ENCODE data around the gene DTNB.

The DTNB gene

GRCh38 chr2:25430556-25430955 is 242.8 kb downstream of the DTNB start:
- TF ChIP-seq PAX5 (IDR thresholded peaks at IDR 0.05; ENCODE audit: insufficient read depth, low read length, severe bottlenecking) (no peak), POLR2AphosphoS5 (IDR thresholded peaks at IDR 0.05; ENCODE audit: low read depth, low read length) (no peak), POLR2A (IDR thresholded peaks at IDR 0.05; ENCODE audit: low read depth, low read length) (no peak), POU2F2 (IDR thresholded peaks at IDR 0.05; ENCODE audit: low read depth, low read length) (no peak), TAF1 (IDR thresholded peaks at IDR 0.05; ENCODE audit: low read depth, low read length) (no peak), SPI1 (IDR thresholded peaks at IDR 0.05; ENCODE audit: low read depth, low read length) (no peak)
- FAIRE-seq (peak; percentile 47), DNase-seq (ENCODE audit: insufficient read length, low spot score) (no peak)

GRCh38 chr2:25426326-25426725 is 247.1 kb downstream of the DTNB start:
- TF ChIP-seq SPI1 (IDR thresholded peaks at IDR 0.05; ENCODE audit: low read depth, low read length) (no peak), TAF1 (IDR thresholded peaks at IDR 0.05; ENCODE audit: low read depth, low read length) (no peak), PAX5 (IDR thresholded peaks at IDR 0.05; ENCODE audit: insufficient read depth, low read length, severe bottlenecking) (no peak), POLR2AphosphoS5 (IDR thresholded peaks at IDR 0.05; ENCODE audit: low read depth, low read length) (no peak), POLR2A (IDR thresholded peaks at IDR 0.05; ENCODE audit: low read depth, low read length) (no peak)
- FAIRE-seq: no peak
- no peak for DNase-seq (ENCODE audit: insufficient read length, low spot score)

DNA sequence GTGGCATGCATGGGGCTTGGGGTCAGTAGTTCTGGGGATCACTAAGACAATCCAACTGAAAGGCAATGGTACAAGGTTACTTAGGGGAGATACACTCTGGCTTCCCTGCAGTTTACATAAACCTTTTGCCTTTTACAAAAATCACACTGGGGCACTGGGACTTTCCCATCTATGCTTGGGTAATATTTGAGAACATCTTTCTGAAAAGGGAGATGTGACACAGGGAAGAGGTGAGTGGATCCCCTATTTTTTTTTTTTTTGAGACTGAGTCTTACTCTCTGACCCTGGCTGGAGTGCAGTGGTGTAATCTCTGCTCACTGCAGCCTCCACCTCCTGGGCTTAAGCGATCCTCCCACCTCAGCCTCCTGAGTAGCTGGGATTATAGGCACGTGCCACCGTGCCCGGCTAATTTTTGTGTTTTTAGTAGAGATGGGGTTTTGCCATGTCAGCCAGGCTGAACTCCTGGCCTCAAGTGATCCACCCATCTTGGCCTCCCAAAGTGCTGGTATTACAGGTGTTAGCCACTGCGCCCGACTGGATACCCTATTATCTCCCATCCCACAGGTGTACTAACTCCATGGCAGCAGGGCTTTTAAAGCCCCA is 248.8 kb downstream of the DTNB start:
- TF ChIP-seq PAX5 (IDR thresholded peaks at IDR 0.05; ENCODE audit: insufficient read depth, low read length, severe bottlenecking) (no peak), POU2F2 (IDR thresholded peaks at IDR 0.05; ENCODE audit: low read depth, low read length) (no peak; the same call in 1 of the 2 replicates), POLR2AphosphoS5 (IDR thresholded peaks at IDR 0.05; ENCODE audit: low read depth, low read length) (no peak), TAF1 (IDR thresholded peaks at IDR 0.05; ENCODE audit: low read depth, low read length) (no peak), POLR2A (IDR thresholded peaks at IDR 0.05; ENCODE audit: low read depth, low read length) (no peak), SPI1 (IDR thresholded peaks at IDR 0.05; ENCODE audit: low read depth, low read length) (no peak)
- no peak for DNase-seq (ENCODE audit: insufficient read length, low spot score)
- peak; percentile 77 for FAIRE-seq

GRCh38 chr2:25421820-25422411 is 251.5 kb downstream of the DTNB start:
- TF ChIP-seq SPI1 (IDR thresholded peaks at IDR 0.05; ENCODE audit: low read depth, low read length) (no peak), PAX5 (IDR thresholded peaks at IDR 0.05; ENCODE audit: insufficient read depth, low read length, severe bottlenecking) (no peak), TAF1 (IDR thresholded peaks at IDR 0.05; ENCODE audit: low read depth, low read length) (peak; percentile 51; the same call in 1 of the 2 replicates), POU2F2 (IDR thresholded peaks at IDR 0.05; ENCODE audit: low read depth, low read length) (peak; percentile 58; the same call in 1 of the 2 replicates)
- DNase-seq (ENCODE audit: insufficient read length, low spot score) (no peak), FAIRE-seq (peak; percentile 79)

- no peak for FAIRE-seq
- TF ChIP-seq POLR2A (IDR thresholded peaks at IDR 0.05; ENCODE audit: low read depth, low read length) (peak; percentile 79), SPI1 (IDR thresholded peaks at IDR 0.05; ENCODE audit: low read depth, low read length) (peak; percentile 73), POU2F2 (IDR thresholded peaks at IDR 0.05; ENCODE audit: low read depth, low read length) (no peak), POLR2AphosphoS5 (IDR thresholded peaks at IDR 0.05; ENCODE audit: low read depth, low read length) (no peak)
- DNase-seq (ENCODE audit: insufficient read length, low spot score): no peak
Observed at GRCh38 chr2:25421289-25421688, 252.1 kb downstream of the DTNB start.

GRCh38 chr2:25420820-25421237 is 252.5 kb downstream of the DTNB start:
- TF ChIP-seq POLR2A (IDR thresholded peaks at IDR 0.05; ENCODE audit: low read depth, low read length): peak; percentile 96
- TF ChIP-seq SPI1 (IDR thresholded peaks at IDR 0.05; ENCODE audit: low read depth, low read length): peak; percentile 98
- TF ChIP-seq POLR2AphosphoS5 (IDR thresholded peaks at IDR 0.05; ENCODE audit: low read depth, low read length): peak; percentile 68
- no peak for TF ChIP-seq PAX5 (IDR thresholded peaks at IDR 0.05; ENCODE audit: insufficient read depth, low read length, severe bottlenecking)
- TF ChIP-seq TAF1 (IDR thresholded peaks at IDR 0.05; ENCODE audit: low read depth, low read length): no peak; the same call in none of the 2 replicates
- peak; percentile 92; the same call in 1 of the 2 replicates for TF ChIP-seq POU2F2 (IDR thresholded peaks at IDR 0.05; ENCODE audit: low read depth, low read length)
- FAIRE-seq (peak; percentile 92), DNase-seq (ENCODE audit: insufficient read length, low spot score) (no peak)

DNA sequence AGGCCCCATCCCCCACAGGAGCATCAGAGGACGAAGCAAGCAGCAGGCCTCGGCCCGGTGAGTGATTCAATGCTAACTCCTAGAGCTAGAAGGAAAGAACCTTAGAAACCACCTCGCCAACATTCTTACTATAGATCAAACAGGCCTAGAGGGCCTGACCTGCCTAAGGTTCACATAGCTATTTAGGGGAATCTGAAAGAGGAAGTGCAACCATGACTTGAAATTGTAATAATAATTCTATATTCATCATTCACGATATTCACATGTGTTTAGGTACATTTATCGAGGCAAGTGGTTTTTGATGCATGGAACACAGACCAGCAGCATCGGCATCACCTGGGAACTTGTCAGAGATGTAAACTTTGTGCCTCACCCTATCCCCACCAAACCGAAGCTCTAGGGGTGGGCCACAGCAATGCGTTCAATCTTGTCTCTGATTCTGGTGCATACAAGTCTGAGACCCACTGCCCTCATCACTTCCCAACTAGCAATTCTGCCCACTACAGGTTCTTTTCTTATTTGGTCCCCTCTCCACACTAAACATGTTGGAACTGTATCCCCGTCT is 253.6 kb downstream of the DTNB start:
- TF ChIP-seq PAX5 (IDR thresholded peaks at IDR 0.05; ENCODE audit: insufficient read depth, low read length, severe bottlenecking): peak; percentile 23
- TF ChIP-seq POU2F2 (IDR thresholded peaks at IDR 0.05; ENCODE audit: low read depth, low read length): peak; percentile 89
- peak; percentile 81 for TF ChIP-seq POLR2A (IDR thresholded peaks at IDR 0.05; ENCODE audit: low read depth, low read length)
- peak; percentile 90 for TF ChIP-seq POLR2AphosphoS5 (IDR thresholded peaks at IDR 0.05; ENCODE audit: low read depth, low read length)
- peak; percentile 25; the same call in 1 of the 2 replicates for TF ChIP-seq TAF1 (IDR thresholded peaks at IDR 0.05; ENCODE audit: low read depth, low read length)
- TF ChIP-seq SPI1 (IDR thresholded peaks at IDR 0.05; ENCODE audit: low read depth, low read length): peak; percentile 100
- FAIRE-seq (no peak), DNase-seq (ENCODE audit: insufficient read length, low spot score) (peak; percentile 26)

DNA sequence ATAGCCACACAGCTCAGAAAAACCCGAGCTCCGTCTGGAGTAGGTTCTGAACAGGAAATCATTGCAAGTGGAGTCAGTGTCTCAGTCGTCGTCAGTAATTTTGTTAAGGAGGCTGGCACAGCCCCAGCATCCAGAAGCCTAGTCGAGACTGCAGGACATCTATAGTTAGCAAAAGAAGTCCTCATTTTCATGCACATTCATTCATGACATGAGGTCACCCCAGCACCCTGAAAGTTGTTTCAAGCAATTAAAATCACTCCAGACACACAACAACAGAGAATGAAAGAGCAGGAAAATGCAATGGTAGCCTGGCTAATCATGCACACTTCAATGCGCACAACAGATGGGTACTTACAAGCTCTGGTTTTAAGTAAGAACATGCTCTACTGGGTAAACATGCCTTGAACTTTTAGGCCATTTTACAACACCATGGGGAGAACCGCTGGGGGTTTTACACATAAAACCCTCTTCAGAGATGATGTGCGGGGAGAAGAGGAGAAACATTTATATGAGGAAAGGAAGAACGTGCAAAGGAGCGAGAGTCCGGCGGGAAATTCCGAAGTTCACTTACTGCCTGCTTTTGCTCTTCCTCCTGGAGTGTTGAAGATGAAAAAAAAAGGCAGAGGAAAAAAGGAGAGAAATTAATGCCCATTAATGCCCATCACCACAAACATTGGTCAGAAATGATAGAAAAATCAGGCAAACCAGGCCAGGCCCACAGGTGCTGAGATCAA is 254.3 kb downstream of the DTNB start:
- TF ChIP-seq POU2F2 (IDR thresholded peaks at IDR 0.05; ENCODE audit: low read depth, low read length) (peak; percentile 61), TAF1 (IDR thresholded peaks at IDR 0.05; ENCODE audit: low read depth, low read length) (peak; percentile 42; the same call in 1 of the 2 replicates), PAX5 (IDR thresholded peaks at IDR 0.05; ENCODE audit: insufficient read depth, low read length, severe bottlenecking) (peak; percentile 59), POLR2A (IDR thresholded peaks at IDR 0.05; ENCODE audit: low read depth, low read length) (peak; percentile 85), SPI1 (IDR thresholded peaks at IDR 0.05; ENCODE audit: low read depth, low read length) (no peak), POLR2AphosphoS5 (IDR thresholded peaks at IDR 0.05; ENCODE audit: low read depth, low read length) (peak; percentile 46)
- DNase-seq (ENCODE audit: insufficient read length, low spot score) (no peak), FAIRE-seq (peak; percentile 96)

Data from GM12891 (cell line).